Stomach smooth muscle (tissue), 2 donors: Measurements from ENCODE around the gene SACS.

Experiments used
- H3K27ac ChIP-seq: one replicate; pipeline ENCODE4 v1.7.0; 2013; ENCODE audit warnings: mild to moderate bottlenecking, low read length, inconsistent platforms
- H3K27me3 ChIP-seq, 2 donors: one replicate each; pipeline ENCODE4 v1.7.0; 2013; ENCODE audit warnings: low read length in 2 of 2; ENCODE audit not compliant: insufficient read depth in 2 of 2, control insufficient read depth in 1 of 2
- H3K36me3 ChIP-seq, 2 donors: one replicate each; pipeline ENCODE4 v1.7.0; 2013; ENCODE audit warnings: low read length in 2 of 2; ENCODE audit not compliant: control insufficient read depth in 2 of 2, insufficient read depth in 2 of 2
- H3K4me1 ChIP-seq: one replicate; pipeline ENCODE4 v1.7.0; 2013; ENCODE audit warnings: low read length; ENCODE audit not compliant: control insufficient read depth, insufficient read depth
- H3K4me3 ChIP-seq, 2 donors: one replicate each; pipeline ENCODE4 v1.7.0; 2013; ENCODE audit warnings: low read length in 2 of 2
- H3K9ac ChIP-seq, 2 donors: one replicate each; pipeline ENCODE4 v1.7.0; 2013; ENCODE audit warnings: low read length in 2 of 2, mild to moderate bottlenecking in 1 of 2
- H3K9me3 ChIP-seq, 2 donors: one replicate each; pipeline ENCODE4 v1.7.0; 2013; ENCODE audit warnings: low read length in 2 of 2; ENCODE audit not compliant: control insufficient read depth in 2 of 2
- donor health status: healthy.
- donor health status: Pancreatic carcinoma.

SACS gene

GRCh38 chr13:23288995-23289394 lies 144.5 kb downstream of the SACS start:
- no peak overlapping the region for H3K27ac ChIP-seq
- no peak overlapping the region for H3K4me3 ChIP-seq
- H3K9me3 ChIP-seq: no peaks in the 10 kb centered on the region
- no peaks in the 10 kb centered on the region for H3K4me1 ChIP-seq
- no peak overlapping the region for H3K9ac ChIP-seq
- H3K27me3 ChIP-seq: no peaks in the 10 kb centered on the region
- no peaks in the 10 kb centered on the region for H3K36me3 ChIP-seq

- H3K27ac ChIP-seq: no peak overlapping the region
- H3K4me1 ChIP-seq: no peaks in the 10 kb centered on the region
Observed at GRCh38 chr13:23288564-23288963, 144.9 kb downstream of the SACS start.

GRCh38 chr13:23279321-23279720 lies 154.2 kb downstream of the SACS start:
- H3K4me1 ChIP-seq: no peaks in the 10 kb centered on the region
- H3K4me3 ChIP-seq: no peak overlapping the region
- no peaks in the 10 kb centered on the region for H3K27me3 ChIP-seq
- peaks cover 0 to 4% of the 10 kb centered on the region in 2 donors for H3K9me3 ChIP-seq
- no peak overlapping the region for H3K27ac ChIP-seq
- no peaks in the 10 kb centered on the region for H3K36me3 ChIP-seq
- no peak overlapping the region for H3K9ac ChIP-seq

More at GRCh38 chr13:23288564-23288963, 144.9 kb downstream of the SACS start:
- Histone ChIP-seq H3K9ac (no peak overlapping the region), H3K9me3 (no peaks in the 10 kb centered on the region), H3K27me3 (no peaks in the 10 kb centered on the region), H3K4me3 (no peak overlapping the region), H3K36me3 (no peaks in the 10 kb centered on the region)
